SIG-M5 treated with dmso at 0.1 percent for 504 hours (cell line): ENCODE data around the gene KRTAP5-2.
"Not testable (repeated sequence)": the region's sequence is repeated elsewhere in the genome, so short reads cannot be mapped to it uniquely, and the experiment has no call there.

ENCODE experiments used
- DNase-seq: peaks from one replicate; lab custom pipeline; 2025; ENCODE audit not compliant: unreplicated experiment; lab: John Stamatoyannopoulos, UW

KRTAP5-2 gene

DNA sequence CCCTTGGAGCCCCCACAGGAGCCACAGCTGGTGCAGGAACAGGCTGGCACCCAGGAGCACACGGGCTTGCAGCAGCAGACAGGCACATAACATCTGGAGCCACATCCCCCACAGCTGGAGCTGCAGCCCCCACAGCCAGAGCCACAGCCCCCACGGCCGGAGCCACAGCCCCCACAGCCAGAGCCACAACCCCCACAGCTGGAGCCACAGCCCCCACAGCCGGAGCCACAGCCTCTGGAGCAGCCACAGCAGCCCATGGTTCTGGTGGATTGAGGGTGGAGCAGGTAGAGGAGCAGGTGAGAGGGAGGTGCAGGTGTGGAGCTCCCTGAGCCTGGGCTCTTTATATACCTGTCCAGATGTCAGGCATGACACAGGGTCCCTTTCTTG, at the start of gene KRTAP5-2:
KRTAP5-2 (minus strand) TSS at position 301 of the 387 bp plus-strand sequence; CDS start at position 257, 44 bp downstream.
- DNase-seq = no peak

GRCh38 chr11:1646540-1646939, 48.4 kb upstream of the KRTAP5-2 start:
- not testable (repeated sequence) for DNase-seq

GRCh38 chr11:1645357-1645821, 47.3 kb upstream of the KRTAP5-2 start:
- no peak for DNase-seq

DNA sequence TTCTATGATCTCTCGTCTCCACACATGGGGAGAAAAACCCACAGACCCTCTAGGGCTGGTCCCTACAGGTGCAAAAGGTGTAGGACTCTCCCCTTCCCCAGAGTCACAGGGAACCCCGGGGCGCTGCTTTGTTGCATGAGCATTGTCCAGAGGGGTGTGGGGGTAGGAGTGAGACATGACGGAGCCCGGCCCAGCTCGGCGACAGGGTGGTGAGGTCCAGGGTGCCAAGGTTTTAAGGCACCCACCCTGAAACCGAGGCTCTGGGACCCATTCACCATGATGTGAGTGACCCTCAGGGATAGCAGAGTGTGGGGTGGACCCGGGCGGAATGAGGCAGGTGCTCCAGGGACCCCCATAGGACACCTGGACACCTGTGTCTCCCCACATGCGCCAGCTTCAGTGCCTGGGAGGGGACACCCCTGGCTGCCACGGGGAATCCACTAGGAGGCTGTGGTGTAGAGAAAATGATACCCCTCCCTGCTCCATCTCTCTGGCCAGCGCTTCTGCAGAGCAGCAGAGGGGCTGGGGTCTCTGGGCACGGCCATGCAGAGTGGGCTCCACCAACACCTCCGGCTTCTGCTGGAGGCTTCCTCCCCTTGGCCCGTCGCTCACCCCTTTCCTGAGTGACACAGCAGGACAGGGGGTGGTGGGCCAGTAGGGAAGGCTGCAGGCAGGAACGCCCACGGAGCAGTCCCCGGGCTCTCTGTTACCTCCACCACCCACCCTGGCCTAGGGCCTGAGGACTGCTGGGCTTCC, 46.7 kb upstream of the KRTAP5-2 start:
- DNase-seq = no peak

DNA sequence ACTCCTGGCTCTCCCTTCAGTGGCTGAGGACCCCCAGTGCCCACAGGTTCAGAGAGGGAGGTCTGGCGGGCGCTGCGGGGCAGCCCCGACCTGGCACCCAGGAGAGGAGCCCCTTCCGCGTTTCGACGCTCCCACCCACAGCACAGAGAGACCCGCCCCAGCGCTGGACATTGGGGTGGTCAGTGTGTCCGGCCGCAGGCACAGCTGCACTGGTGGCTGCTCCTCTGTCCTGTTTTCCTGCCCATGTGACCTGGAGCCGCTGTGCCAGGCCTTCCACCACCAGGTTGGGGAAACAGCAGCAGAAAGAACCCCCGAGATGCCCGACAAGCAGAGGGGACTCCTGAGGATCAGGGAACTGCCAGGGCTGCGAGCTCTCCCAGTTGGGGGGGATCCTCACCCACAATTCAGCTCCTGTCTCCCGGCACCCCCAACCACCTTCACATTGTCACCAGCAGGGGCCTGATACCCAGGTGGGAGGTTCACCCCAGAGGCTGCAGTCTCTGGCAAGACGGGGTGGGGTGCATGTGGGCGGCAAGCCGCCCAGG, 45.1 kb upstream of the KRTAP5-2 start:
- DNase-seq = no peak

DNA sequence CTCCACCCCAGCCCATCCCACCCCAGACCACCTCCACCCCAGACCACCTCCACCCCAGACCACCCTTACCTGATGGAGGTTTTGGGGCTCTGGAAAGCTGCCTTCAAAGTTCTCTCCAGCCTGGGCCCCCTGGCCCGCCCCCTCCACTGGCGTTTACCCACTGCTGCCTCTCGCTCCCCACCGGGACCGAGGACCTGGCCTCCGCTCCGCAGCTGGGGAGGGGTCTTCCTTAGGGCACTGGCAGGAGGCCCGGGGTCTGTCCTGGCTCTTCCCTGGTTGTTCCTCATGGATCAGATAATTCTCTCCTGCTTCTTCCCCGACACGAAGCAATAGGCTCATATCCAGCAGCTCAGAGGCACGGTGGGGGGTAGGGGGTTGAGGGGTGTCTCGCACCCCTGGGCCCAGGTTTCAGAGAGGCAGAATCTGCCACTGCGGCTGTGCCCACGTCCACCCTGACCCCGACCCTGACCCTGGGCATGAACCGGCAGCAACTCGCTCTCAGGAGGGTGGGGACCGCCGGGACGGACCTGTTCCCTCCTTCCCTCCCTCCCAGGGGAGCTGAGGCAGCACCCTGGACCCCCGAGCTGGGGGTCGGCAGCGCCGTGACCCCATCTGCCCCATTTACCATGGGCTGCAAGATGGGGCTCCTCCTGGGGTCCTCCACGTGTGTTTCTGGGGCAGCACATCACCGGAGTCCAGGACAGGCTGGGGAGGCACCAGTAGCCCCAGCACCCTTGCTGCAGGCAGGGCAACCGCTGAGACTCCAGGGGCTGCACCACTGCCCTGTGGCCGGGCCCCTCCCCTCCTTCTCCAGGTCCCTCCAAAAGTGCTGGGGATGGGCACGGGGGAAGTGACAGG, 44.4 kb upstream of the KRTAP5-2 start:
- DNase-seq = no peak

DNA sequence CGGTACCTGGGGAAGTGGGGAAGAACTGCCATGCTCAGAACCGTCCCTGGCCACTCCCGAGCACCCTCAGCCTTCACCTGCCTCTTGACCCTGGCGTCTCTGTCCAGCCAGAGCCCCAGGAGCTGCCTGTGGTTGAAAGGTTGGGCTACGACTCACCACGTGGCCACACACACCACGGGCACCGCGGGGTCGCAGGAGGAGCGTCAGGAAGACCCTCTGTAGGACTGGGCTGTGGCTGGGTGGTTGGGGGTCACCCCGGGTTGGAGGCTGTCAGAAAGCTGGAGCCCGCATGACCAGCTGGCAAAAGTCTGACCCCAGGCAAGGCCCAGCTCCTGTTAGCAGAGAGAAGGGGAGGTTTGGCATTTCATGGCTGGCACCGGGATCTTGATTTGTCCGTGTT, 43.0 kb upstream of the KRTAP5-2 start:
- no peak for DNase-seq

- peak; percentile 15 for DNase-seq
Observed at GRCh38 chr11:1640076-1640946, 42.2 kb upstream of the KRTAP5-2 start.

DNA sequence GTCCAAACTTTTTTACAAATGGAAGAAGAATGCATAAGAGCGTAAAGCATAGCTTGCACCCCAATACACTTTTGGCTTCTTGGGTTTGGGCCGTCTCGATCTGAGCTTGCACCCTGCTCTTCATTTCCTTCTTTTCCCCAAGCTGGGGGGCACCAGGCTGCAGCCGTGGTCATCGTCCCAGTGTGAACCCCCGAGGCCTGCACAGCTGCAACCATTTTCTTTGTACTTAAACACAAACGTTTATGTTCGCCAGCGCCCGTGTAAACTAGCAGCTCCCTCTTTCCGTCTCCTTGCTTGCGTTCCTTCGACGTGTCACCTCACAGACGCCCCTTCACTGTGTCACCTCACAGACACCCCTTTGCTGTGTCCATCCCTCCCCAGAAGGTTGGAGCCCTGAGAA, 41.6 kb upstream of the KRTAP5-2 start:
- DNase-seq = no peak

GRCh38 chr11:1639102-1639620, 41.1 kb upstream of the KRTAP5-2 start:
- DNase-seq = no peak

DNA sequence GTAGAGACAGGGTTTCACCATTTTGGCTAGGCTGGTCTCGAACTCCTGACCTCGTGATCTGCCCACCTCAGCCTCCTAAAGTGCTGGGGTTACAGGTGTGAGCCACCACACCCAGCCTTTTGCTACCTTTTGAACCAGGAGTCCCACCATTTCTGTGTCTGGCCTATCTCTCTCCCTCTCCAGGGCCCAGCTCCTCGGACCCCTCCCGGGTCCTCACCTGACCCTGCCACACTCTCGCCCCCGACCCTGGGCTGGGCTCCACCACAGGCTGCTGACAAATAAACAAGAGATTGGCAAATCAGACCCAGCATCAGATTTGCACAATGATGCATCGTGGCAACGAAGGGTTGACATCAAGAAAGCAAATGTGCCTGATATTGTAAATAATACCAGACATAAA, 40.2 kb upstream of the KRTAP5-2 start:
- no peak for DNase-seq

DNA sequence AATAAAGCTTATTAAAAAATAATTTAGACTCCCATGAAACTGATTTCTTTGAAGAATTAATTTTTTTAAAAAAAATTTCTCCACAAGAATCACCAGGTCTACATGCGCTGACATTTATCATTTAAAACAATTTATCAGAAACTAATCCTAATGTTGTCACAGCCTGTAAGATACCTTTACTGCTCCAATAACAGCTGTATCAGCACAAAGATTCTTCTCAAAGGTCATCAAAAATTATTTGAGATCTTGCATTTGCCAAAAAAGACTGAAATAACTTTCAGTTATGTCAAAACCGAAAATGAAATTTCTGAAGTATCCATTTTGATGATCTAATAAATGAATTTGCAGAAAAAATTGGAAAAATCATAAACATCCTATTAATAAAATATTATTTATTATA, 39.5 kb upstream of the KRTAP5-2 start:
- no peak for DNase-seq

GRCh38 chr11:1636291-1636950, 38.3 kb upstream of the KRTAP5-2 start:
- no peak for DNase-seq

DNA sequence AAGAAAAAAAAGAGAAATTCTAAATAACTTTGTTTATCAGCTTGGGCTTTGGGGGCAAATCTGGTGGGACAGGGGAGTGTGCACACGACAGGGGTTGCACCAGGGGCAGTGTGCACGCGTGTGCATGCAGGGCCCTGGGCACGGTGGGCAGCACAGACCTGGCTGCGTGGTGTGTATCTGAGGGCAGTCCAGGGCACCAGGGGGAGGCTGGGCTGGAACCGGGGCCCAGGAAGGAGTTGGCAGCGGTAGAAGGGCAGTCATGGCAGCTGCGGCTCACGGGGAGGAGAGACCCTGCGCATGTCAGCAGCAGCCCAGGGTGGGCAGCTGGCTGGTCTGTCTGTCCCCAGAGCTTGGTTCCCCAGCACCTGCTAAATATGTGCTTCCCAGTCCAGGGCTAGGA, 35.8 kb upstream of the KRTAP5-2 start:
- DNase-seq = no peak

DNA sequence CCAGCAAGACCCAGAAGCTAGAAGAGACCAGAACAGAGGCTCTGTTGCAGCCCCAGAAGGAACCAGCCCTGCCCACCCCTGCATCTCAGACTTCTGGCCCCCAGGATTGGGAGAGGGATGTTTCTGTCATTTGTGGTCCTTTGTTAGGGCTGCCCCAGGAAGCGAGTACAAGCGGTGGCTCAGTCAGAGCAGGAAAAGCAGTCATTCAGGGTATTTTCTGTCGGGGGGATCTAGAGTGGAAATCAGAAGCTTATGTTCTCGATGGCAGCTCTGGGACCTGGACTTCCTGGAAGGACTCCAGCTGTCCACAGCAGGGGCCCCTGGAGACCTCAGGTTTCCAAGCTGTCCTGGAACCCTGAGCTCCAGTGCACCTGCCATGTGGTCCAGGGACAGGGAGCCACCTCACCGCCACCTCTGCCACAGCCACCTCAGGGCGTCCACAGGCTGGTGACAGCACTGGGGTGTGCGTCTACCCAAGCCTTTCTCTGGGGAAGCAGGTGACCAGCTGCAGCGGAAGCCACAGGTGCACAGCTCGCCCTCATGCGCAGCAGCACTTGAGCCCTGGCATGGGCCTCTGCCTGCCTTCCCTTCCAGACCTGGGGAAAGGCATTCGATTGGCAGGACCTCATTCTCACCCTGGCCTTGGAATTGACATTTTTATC, 34.1 kb upstream of the KRTAP5-2 start:
- DNase-seq = no peak

GRCh38 chr11:1631066-1631568, 33.0 kb upstream of the KRTAP5-2 start:
- DNase-seq = no peak

DNA sequence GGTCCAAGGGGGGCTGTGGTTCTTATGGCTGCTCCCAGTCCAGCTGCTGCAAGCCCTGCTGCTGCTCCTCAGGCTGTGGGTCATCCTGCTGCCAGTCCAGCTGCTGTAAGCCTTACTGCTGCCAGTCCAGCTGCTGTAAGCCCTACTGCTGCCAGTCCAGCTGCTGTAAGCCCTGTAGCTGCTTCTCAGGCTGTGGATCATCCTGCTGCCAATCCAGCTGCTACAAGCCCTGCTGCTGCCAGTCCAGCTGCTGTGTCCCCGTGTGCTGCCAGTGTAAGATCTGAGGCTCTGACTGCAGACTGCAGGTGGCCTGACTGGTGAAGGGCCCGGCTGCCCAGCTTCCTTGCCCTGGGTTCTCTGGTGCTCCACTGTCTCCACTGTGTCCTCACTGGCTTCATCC, 32.2 kb upstream of the KRTAP5-2 start:
- DNase-seq = no peak

DNA sequence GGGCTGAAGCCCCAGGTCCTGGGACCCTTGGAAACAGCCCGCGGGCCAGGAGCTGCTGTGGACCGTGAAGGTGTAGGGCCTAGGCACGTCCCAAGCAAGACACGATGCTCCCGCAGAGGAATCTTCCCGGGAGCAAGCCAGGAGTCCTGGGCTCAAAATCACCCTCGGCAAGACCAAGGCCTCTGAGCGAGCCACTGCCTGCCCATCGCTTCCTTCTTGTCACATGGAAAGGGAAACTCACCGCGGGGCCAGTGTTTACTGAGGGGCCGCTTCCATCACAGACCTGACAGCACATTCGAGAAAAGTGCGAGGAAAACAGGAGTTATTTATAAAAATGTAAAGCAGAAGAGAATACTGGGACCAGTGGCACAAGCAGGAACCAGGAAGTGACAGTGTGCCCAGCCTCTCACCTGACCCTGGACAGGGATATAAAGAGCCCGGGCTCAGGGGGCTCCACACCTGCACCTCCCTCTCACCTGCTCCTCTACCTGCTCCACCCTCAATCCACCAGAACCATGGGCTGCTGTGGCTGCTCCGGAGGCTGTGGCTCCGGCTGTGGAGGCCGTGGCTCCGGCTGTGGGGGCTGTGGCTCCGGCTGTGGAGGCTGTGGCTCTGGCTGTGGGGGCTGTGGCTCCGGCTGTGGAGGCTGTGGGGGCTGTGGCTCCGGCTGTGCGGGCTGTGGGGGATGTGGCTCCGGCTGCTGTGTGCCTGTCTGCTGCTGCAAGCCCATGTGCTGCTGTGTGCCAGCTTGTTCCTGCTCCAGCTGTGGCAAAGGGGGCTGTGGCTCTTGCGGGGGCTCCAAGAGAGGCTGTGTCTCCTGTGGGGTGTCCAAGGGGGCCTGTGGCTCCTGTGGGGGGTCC, 31.5 kb upstream of the KRTAP5-2 start, which contains the start of gene KRTAP5-5:
KRTAP5-5 (plus strand) TSS at position 450 of the 860 bp plus-strand sequence; CDS start at position 516, 66 bp downstream.
- DNase-seq = no peak
